GM10266 (cell line): Measurements from ENCODE around the gene FAM174B.

ENCODE experiments used
- DNase-seq: peaks from one replicate; pipeline ENCODE4 v3.0.0; 2012; ENCODE audit errors: extremely low spot score
- CTCF ChIP-seq: IDR thresholded peaks from 2 replicates; pipeline ENCODE4 v1.5.1; 2012; ENCODE audit warnings: mild to moderate bottlenecking, low read depth; ENCODE audit not compliant: control insufficient read depth, insufficient read depth; ENCODE audit errors: missing control alignments

The FAM174B gene

GRCh38 chr15:92600856-92601255 lies 54.7 kb downstream of the FAM174B start:
- TF ChIP-seq CTCF: no peak
- DNase-seq: no peak

- TF ChIP-seq CTCF: no peak
- DNase-seq: no peak
Observed at GRCh38 chr15:92599394-92599970, 56.1 kb downstream of the FAM174B start.

- no peak for DNase-seq
- TF ChIP-seq CTCF: no peak
Observed at GRCh38 chr15:92597548-92597947, 58.0 kb downstream of the FAM174B start.

GRCh38 chr15:92596623-92597022 lies 59.0 kb downstream of the FAM174B start:
- DNase-seq: no peak
- TF ChIP-seq CTCF: no peak

- no peak for DNase-seq
- TF ChIP-seq CTCF: no peak
Observed at GRCh38 chr15:92595506-92596381, 59.8 kb downstream of the FAM174B start.

- no peak for DNase-seq
- no peak for TF ChIP-seq CTCF
Observed at GRCh38 chr15:92591275-92591674, 64.3 kb downstream of the FAM174B start.

GRCh38 chr15:92586966-92587365 lies 68.6 kb downstream of the FAM174B start:
- DNase-seq: no peak
- no peak for TF ChIP-seq CTCF
